HG03196 (cell line): ENCODE results near the gene RAB28.

Experiments used
- ATAC-seq: cut with Tn5 transposase; IDR thresholded peaks from one replicate; pipeline ENCODE4 v1.9.1; 2021; ENCODE audit not compliant: unreplicated experiment

The RAB28 gene

GRCh38 chr4:13484122-13484748 is at the start of gene RAB28:
TSS of gene RAB28 (minus strand) at chr4:13484340.
- peak; percentile 95 for ATAC-seq

DNA sequence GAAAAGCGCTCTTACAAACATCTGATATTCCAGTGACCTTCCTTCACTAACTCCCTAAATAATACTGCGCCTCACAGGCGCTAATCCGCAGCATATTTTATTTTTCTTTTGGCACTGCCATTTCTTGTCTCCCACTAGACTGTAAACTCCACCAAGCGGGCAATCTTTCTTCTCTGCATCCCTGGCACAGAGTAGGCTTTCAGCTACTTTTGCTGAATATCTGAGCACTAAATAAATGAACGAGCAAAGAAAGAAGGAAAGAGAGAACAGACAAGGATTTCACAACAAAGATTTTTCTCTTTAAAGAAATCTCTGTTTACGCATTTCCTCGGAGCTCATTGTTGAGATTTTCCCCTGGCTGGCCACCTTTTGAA is 47.5 kb upstream of the RAB28 start:
- ATAC-seq, result no peak

DNA sequence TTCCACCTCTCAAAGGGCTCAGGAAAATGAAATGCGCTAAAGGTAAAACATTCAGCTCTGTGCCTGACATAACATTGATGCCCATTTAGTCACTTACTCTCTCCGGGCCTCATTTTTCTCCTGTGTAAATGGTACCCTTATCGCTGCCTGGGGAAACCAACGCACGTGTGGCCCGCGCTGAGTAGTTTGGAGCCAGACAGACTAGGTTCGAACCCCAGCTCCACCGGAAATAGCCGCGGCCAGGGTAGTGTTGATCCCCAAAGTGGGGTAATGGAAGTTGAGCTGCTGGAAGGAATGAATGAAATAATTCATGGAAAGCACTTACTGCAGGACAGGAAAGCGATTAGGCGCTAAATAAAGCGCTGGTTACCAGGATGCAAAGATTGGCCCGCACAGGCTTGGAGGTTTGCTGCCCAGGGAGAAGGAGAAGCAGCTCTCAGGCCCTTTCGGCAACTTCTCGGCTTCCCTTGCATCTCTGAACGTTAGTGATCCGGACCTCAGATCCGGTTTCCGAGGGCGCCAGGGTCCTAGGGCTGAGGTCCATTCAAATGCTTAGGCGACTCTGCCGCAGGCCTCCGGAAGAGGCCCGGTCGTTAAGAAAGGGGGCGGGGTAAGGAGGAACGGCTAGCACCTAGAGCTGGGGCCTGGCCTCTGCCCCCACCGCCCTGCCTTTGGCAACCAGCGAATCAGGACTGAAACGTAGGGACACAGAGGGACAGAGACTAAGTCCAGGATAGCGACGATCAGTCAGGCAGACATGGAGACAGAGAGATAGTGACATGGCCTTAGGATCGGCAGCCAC is 46.9 kb upstream of the RAB28 start:
- ATAC-seq, result no peak

DNA sequence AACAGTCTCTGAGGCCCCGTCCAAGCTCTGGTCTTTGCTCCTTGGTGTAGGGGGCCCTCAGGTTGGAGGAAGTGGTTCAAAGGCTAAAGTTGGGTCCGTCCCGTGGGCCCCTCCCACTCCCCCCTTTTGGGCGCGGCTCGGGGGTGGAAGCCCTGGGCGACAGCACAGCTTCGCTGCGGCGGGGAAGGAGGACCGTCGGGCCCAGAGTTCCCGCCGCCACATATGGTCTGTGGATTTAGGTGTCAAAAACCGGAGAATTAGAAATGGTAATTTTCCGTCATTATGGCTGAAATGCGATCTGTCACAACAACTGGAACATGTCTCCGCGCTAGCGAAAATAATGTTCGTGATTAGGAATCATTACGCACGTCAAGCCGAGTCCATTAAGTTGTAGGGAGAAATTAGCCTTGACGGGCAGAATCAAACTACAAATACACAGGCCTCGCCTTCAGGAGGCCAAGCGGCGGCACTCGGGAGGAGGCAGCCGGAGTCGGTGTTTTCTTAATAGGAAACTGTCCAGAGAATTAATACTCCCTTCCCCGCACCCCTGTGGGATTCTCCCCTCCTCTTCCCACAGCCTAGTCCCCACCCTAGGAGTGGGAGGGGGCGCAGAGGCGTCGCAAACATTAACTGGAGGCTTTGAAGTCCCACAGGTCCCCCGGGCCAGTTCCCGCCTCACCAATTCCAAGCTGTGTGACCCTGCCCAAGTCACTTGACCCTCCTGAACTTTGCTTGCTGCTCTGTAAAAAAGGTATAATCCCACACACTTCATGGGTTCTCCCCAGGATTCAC is 45.2 kb upstream of the RAB28 start:
- no peak for ATAC-seq

GRCh38 chr4:13528821-13529127 is 44.6 kb upstream of the RAB28 start:
- ATAC-seq, result no peak

DNA sequence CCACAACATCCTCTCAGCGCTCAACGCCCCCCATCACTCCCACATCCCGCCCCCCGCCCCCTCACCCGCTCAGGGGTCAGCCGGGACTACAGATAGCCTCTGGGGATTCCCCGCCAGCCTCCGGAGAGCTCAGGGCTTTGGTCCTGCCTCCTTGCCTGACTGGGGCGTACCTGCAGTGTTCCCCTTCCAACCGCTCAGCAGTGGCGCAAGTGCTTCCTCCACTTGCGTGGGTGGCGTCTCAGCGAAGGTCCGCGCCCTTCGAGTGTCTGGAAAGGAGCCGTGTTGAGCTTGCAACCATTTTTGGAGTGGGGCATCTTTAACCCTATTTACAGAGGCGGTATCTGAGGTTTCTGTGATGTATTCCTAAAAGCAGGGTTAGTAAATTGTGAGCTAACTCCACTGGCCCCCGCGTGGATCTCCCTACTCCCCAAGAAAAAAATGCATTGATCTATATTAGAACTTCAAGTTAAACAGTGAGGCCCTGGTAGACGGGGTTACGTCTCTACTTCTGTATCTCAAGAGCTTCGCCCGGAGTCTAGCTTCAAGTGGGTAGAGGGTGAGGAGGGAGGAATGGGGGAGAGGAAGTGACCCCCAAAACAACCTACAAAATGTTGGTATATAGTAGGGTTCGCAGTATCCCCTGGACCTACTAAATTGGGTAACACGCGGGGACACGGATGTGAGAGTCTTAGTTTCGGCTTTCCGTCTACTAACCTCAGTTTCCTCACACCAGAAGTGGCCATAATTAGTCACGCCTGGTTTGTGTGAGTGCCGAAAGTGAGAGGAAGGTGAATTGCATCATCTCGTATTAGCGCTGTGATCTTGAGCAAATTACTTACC is 44.1 kb upstream of the RAB28 start:
- peak; percentile 92 for ATAC-seq

- ATAC-seq, result no peak
These were observed 43.2 kb upstream of the RAB28 start for GRCh38 chr4:13527192-13527980.

DNA sequence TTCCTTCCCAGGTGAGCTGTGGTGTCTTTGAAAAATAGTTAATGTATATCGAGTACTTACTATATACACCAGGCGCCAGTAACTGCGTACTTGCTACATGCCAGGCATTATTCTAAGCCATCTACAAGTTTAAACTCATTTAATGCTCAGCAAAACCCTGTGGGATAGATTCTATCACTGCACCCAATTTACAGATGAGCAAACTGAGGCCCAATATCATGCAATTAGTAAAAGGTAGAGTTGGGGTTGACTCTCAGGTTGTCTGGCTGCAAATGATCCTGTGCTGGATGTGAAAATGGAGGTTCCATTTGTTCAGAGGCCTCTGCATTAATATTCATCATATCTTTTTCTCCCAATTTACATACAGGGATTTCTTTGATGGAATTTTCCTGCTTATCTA is 42.5 kb upstream of the RAB28 start:
- ATAC-seq, result no peak

GRCh38 chr4:13525606-13526281 is 41.6 kb upstream of the RAB28 start:
- no peak for ATAC-seq

DNA sequence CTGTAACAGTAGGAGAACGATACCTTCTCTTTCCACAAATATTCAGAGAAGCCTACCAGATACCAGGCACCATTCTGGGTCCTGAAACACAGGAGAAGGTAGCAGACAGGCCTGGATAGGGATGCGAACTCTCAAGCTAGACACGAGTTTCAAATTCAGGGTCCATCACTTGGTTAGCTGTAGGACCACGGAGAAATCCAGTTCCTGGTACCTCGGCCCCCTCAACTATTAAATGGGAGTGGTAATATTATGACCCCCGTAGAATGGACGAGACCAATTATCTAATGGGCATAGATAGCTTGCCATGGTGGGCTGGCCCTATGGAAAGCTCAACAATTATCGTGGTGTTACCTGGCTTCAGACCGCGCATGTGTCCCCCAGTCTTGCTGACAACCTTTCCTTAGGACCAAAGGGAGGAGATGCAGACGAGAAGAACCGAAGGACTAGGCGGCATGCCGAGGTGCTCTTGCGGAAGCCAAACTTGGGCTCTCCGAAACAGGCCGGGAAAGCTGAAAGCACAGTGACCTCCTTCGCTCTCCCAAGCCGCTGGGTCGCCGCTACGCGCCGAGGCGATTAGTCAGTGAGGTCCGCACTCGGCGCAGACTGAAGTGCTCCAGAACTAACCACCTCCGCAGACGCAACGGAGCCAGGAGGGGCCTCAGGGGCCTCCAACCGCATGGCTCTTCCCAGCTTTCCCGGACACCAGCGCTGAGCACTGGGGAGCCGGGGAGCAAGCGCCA is 40.5 kb upstream of the RAB28 start:
- ATAC-seq, result no peak

DNA sequence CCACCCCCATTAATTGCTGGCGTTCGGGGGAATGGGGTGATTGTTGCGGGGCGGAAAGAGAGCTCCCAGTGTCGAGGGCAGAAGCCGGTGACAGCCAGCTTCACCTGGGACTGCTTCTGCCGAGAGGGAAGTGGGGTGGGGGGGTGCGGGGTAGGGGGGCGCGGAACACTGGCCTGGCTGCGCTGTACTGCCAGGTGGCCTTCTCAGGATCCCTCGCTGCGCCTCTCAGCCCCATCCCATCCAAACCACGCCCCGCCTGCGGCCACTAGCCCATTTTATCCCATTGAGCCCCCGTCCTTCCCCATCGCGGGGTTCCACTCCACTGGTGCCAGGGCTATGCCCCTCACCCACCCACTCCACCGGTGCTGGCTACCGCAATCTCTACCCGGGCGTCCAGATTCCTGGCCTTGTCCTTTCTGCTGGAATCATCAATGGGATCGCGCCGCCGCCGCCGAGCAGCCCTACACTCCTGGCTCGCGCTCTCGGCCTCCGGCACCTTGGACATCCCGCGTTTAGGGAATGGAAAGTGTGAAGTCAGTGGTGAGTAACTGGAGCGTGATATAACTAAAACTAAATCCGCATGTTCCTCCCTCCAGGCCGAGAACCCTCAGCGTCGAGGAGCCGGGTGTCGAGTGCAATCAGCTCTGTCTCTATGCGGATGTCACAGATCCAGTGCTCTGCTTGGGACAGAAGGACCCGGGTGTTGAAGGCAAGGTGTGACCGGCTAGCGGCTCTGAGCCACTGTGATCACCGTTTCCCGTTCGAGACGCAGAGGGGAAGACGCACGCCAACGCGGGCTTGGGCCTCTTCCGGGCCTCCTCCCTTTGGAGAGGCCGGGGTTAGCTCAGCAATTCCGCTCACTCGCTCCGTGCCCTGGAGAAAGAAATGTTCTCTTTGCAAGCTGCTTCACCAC is 39.7 kb upstream of the RAB28 start:
- no peak for ATAC-seq

GRCh38 chr4:13523105-13523477 is 39.0 kb upstream of the RAB28 start:
- ATAC-seq, result no peak

- ATAC-seq, result no peak
These were observed 38.4 kb upstream of the RAB28 start for GRCh38 chr4:13522282-13523104.

GRCh38 chr4:13521047-13521446 is 36.9 kb upstream of the RAB28 start:
- ATAC-seq, result no peak

GRCh38 chr4:13516315-13516860 is 32.2 kb upstream of the RAB28 start:
- no peak for ATAC-seq

DNA sequence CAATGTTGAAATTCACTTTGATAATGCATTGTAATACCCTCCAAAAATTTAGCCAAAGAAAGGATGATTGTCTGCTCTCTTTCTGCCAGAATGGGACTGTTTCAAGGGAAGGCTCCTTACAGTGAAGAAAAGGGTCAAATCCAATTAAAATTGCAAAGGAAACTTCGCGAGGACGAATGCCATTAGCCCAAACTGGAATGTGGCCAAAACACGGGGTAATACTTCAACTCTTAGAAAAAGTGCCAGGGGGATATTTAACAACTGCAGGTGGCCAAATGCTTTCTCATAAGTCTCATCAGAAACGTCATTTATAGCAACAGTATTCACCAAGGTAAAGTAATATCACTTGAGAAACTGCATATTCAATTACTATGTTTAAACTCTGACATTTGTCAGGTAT is 31.1 kb upstream of the RAB28 start:
- ATAC-seq, result no peak

GRCh38 chr4:13514722-13515121 is 30.6 kb upstream of the RAB28 start:
- no peak for ATAC-seq
